Prostate gland (tissue), 2 donors: ENCODE results near the gene SAT1.

Experiments
- POLR2A ChIP-seq: fragments of 450-650 bp; IDR thresholded peaks from one replicate; pipeline ENCODE4 v1.6.1; 2016; ENCODE audit warnings: antibody characterized with exemption, mild to moderate bottlenecking
- POLR2AphosphoS5 ChIP-seq: sonication (generic); formaldehyde crosslinking; IDR thresholded peaks from one replicate; pipeline ENCODE4 v1.6.1; 2017; ENCODE audit warnings: antibody characterized with exemption
- TF ChIP-seq, protein P1 (sequence below), 4 experiments: fragments of 200-600 bp in 2 of 4; fragments of 450-650 bp in 2 of 4; sonication (generic) in 2 of 4; IDR thresholded peaks; 1 replicate in 3 of 4; 2 replicates in 1 of 4; pipeline ENCODE4 v1.5.1; 2016 to 2019; ENCODE audit warnings: antibody characterized with exemption in 4 of 4, mild to moderate bottlenecking in 2 of 4, moderate library complexity in 2 of 4

DNA sequence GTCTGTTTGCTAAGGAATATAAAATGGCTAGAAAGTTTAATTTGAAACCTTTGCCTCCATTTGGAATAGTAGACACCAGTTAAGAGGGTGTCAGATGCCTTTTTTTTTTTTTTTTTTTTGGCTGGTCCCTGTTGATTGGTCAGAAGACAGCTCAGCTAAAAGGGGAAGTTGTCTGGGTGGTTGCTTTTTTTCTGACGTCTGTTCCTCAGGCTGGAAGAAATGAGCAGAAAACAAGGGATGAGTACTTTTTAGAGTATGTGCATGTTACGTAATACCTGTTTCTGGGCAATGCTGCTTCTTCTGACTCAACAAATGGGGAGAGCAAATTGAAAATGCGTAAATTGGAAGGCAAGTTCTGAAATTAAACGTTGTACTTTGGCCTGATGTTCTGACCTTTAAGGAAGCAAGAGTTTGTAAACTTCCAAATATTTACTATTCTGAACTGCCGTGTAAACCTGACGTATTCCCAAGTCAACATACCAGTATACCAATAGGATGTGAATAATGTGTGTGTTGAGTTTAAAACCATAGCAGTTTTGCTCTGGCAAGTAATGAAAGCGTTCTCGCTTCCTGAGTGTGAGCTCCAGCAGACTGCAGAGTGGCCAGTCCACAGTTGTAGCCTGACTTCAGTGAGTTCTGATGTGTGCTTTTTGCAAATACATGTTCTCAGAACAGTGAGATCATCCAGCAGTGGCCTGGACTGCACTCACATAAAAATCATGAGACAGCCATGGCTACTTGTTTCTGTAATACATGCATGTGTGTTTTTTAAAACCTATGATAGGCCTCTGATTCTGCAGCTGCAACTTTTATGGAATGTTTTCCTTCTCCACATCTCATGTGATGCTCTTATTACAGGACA is 1.7 kb downstream of the SAT1 start:
- TF ChIP-seq, protein P1, sequence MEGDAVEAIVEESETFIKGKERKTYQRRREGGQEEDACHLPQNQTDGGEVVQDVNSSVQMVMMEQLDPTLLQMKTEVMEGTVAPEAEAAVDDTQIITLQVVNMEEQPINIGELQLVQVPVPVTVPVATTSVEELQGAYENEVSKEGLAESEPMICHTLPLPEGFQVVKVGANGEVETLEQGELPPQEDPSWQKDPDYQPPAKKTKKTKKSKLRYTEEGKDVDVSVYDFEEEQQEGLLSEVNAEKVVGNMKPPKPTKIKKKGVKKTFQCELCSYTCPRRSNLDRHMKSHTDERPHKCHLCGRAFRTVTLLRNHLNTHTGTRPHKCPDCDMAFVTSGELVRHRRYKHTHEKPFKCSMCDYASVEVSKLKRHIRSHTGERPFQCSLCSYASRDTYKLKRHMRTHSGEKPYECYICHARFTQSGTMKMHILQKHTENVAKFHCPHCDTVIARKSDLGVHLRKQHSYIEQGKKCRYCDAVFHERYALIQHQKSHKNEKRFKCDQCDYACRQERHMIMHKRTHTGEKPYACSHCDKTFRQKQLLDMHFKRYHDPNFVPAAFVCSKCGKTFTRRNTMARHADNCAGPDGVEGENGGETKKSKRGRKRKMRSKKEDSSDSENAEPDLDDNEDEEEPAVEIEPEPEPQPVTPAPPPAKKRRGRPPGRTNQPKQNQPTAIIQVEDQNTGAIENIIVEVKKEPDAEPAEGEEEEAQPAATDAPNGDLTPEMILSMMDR (IDR thresholded peaks at IDR 0.05), result no peak
- TF ChIP-seq POLR2A (no peak), POLR2AphosphoS5 (peak; percentile 15)
